Tibial nerve (tissue), 4 donors: Measurements from ENCODE around the gene PDE6D. TPM values are rescaled to one million over a fixed set of nuclear protein-coding genes. Genes with fewer than 3 reads are reported as not detected.
"Not testable (repeated sequence)": the region's sequence is repeated elsewhere in the genome, so short reads cannot be mapped to it uniquely, and the experiment has no call there.

Experiments used
- DNase-seq, 2 donors: peaks; one replicate each; pipeline ENCODE4 v3.0.0-alpha.2; 2019; ENCODE audit warnings: low spot score in 2 of 2
- H3K27ac ChIP-seq, 4 donors: fragments of 200-600 bp; sonication (generic) in 3 of 4; one replicate each; pipeline ENCODE4 v1.5.1; 2017 to 2019; ENCODE audit warnings: mild to moderate bottlenecking in 1 of 4
- H3K27me3 ChIP-seq, 2 donors: fragments of 200-600 bp; sonication (generic) in 1 of 2; one replicate each; pipeline versions ENCODE4 v1.5.1 to v1.6.0; 2017 to 2019
- H3K36me3 ChIP-seq, 3 donors: fragments of 200-600 bp; sonication (generic); one replicate each; pipeline ENCODE4 v1.5.1; 2018 to 2019
- H3K4me1 ChIP-seq, 4 donors: fragments of 200-600 bp; sonication (generic) in 3 of 4; one replicate each; pipeline ENCODE4 v1.5.1; 2017 to 2019
- H3K4me3 ChIP-seq, 4 donors: fragments of 200-600 bp; sonication (generic) in 3 of 4; one replicate each; pipeline ENCODE4 v1.5.1; 2017 to 2019; ENCODE audit warnings: mild to moderate bottlenecking in 1 of 4, moderate library complexity in 1 of 4
- H3K9me3 ChIP-seq, 4 donors: fragments of 200-600 bp; sonication (generic) in 3 of 4; one replicate each; pipeline ENCODE4 v1.5.1; 2017 to 2019
- CTCF ChIP-seq, 5 experiments: fragments of 200-600 bp in 3 of 5; fragments of 450-650 bp in 2 of 5; sonication (generic) in 3 of 5; IDR thresholded peaks; one replicate each; pipeline ENCODE4 v1.5.1; 2016 to 2019; ENCODE audit warnings: antibody characterized with exemption in 5 of 5, mild to moderate bottlenecking in 3 of 5, moderate library complexity in 2 of 5
- EP300 ChIP-seq, 2 donors: sonication (generic); formaldehyde crosslinking; IDR thresholded peaks; one replicate each; pipeline ENCODE4 v1.6.1; 2017; ENCODE audit warnings: antibody characterized with exemption in 2 of 2, mild to moderate bottlenecking in 1 of 2
- POLR2A ChIP-seq, 2 donors: fragments of 450-650 bp; IDR thresholded peaks; one replicate each; pipeline ENCODE4 v1.6.1; 2017; ENCODE audit warnings: antibody characterized with exemption in 2 of 2, mild to moderate bottlenecking in 2 of 2, moderate library complexity in 2 of 2
- WGBS, 2 donors: methylation state at CpG; one replicate each; pipeline ENCODE4 v1.1.5; 2018; 5-methylcytosine and 5-hydroxymethylcytosine counted together
- total RNA-seq, 4 donors: library from RNA; depleted of rRNA; stranded (reverse); fragments of >200 nt; gene quantifications; one replicate each; pipeline ENCODE4 v1.1.0, GENCODE V29; 2016

The PDE6D gene
- total RNA-seq, 4 donors from 2014 or later = 18.6 to 30.8 (median 26.6) TPM

GRCh38 chr2:231714639-231715498 is 66.2 kb downstream of the PDE6D start:
- H3K4me1 ChIP-seq = peaks cover 0 to 44% (median 28%) of the 10 kb centered on the region in 4 donors
- peak; percentile 80 to 97 (median 92) for TF ChIP-seq CTCF (IDR thresholded peaks at IDR 0.05)
- no peak for TF ChIP-seq POLR2A (IDR thresholded peaks at IDR 0.05)
- TF ChIP-seq EP300 (IDR thresholded peaks at IDR 0.05) = no peak
- peaks cover 0 to 27% (median 6%) of the 10 kb centered on the region in 3 donors for H3K36me3 ChIP-seq
- H3K27ac ChIP-seq = peak overlapping the region in 3 of 4 donors; percentile 65 to 93 (median 83)
- H3K27me3 ChIP-seq = no peaks in the 10 kb centered on the region
- WGBS, 2 donors = 54 to 59% methylated on average over 17 of the region's 17 CpGs
- H3K4me3 ChIP-seq = no peak overlapping the region
- no peaks in the 10 kb centered on the region for H3K9me3 ChIP-seq
- peak in 1 of 2 donors; percentile 83 for DNase-seq

GRCh38 chr2:231713730-231714638 is 67.1 kb downstream of the PDE6D start:
- TF ChIP-seq EP300 (IDR thresholded peaks at IDR 0.05) (peak in 1 of 2 donors; percentile 61), CTCF (IDR thresholded peaks at IDR 0.05) (peak; percentile 92 to 97 (median 96)), POLR2A (IDR thresholded peaks at IDR 0.05) (no peak)
- H3K4me1 ChIP-seq = peaks cover 0 to 44% (median 28%) of the 10 kb centered on the region in 4 donors
- WGBS, 2 donors = 19 to 20% methylated on average over 13 to 15 of the region's 15 CpGs
- peaks cover 0 to 27% (median 6%) of the 10 kb centered on the region in 3 donors for H3K36me3 ChIP-seq
- H3K27me3 ChIP-seq = no peaks in the 10 kb centered on the region
- peak; percentile 86 to 93 for DNase-seq
- H3K9me3 ChIP-seq = no peaks in the 10 kb centered on the region
- H3K27ac ChIP-seq = peak overlapping the region; percentile 61 to 93 (median 74)
- H3K4me3 ChIP-seq = no peak overlapping the region

GRCh38 chr2:231713406-231713729 is 67.7 kb downstream of the PDE6D start:
- DNase-seq, H3K4me3 ChIP-seq, H3K27me3 ChIP-seq, H3K9me3 ChIP-seq: not testable (repeated sequence)
- Histone ChIP-seq H3K36me3 (peaks cover 0 to 27% (median 6%) of the 10 kb centered on the region in 3 donors), H3K27ac (peak overlapping the region; percentile 61 to 93 (median 74)), H3K4me1 (peaks cover 0 to 44% (median 28%) of the 10 kb centered on the region in 4 donors)

GRCh38 chr2:231712451-231713021 is 68.5 kb downstream of the PDE6D start:
- Histone ChIP-seq H3K36me3 (peaks cover 0 to 27% (median 6%) of the 10 kb centered on the region in 3 donors), H3K4me3 (peak overlapping the region in 2 of 4 donors; percentile 92 to 95), H3K4me1 (peaks cover 0 to 47% (median 28%) of the 10 kb centered on the region in 4 donors), H3K27ac (peak overlapping the region; percentile 93 to 100 (median 100))
- H3K9me3 ChIP-seq, H3K27me3 ChIP-seq, DNase-seq: not testable (repeated sequence)
- 42 to 53% methylated on average over 18 of the region's 18 CpGs for WGBS, 2 donors

- Histone ChIP-seq H3K27me3 (no peaks in the 10 kb centered on the region), H3K4me1 (peaks cover 0 to 48% (median 28%) of the 10 kb centered on the region in 4 donors), H3K4me3 (peak overlapping the region; percentile 92 to 98 (median 96)), H3K36me3 (peaks cover 0 to 27% (median 6%) of the 10 kb centered on the region in 3 donors), H3K9me3 (no peaks in the 10 kb centered on the region), H3K27ac (peak overlapping the region; percentile 93 to 100 (median 100))
- DNase-seq = no peak
- 28 to 39% methylated on average over 8 to 9 of the region's 9 CpGs for WGBS, 2 donors
- no peak for TF ChIP-seq EP300 (IDR thresholded peaks at IDR 0.05)
- no peak for TF ChIP-seq POLR2A (IDR thresholded peaks at IDR 0.05)
- no peak for TF ChIP-seq CTCF (IDR thresholded peaks at IDR 0.05)
These were observed 69.2 kb downstream of the PDE6D start for GRCh38 chr2:231711677-231712450.
